Camera-type eye (tissue), 1 donor: Measurements from ENCODE around the gene MTO1. TPM values are rescaled to one million over a fixed set of nuclear protein-coding genes. Genes with fewer than 3 reads are reported as not detected.

Experiments
- total RNA-seq: library from RNA; depleted of rRNA; stranded (reverse); fragments of >200 nt; gene quantifications from one replicate; pipeline ENCODE4 v1.2.3, GENCODE V29; 2014

MTO1 gene, protein sequence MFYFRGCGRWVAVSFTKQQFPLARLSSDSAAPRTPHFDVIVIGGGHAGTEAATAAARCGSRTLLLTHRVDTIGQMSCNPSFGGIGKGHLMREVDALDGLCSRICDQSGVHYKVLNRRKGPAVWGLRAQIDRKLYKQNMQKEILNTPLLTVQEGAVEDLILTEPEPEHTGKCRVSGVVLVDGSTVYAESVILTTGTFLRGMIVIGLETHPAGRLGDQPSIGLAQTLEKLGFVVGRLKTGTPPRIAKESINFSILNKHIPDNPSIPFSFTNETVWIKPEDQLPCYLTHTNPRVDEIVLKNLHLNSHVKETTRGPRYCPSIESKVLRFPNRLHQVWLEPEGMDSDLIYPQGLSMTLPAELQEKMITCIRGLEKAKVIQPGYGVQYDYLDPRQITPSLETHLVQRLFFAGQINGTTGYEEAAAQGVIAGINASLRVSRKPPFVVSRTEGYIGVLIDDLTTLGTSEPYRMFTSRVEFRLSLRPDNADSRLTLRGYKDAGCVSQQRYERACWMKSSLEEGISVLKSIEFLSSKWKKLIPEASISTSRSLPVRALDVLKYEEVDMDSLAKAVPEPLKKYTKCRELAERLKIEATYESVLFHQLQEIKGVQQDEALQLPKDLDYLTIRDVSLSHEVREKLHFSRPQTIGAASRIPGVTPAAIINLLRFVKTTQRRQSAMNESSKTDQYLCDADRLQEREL
- 39.6 TPM for total RNA-seq

DNA sequence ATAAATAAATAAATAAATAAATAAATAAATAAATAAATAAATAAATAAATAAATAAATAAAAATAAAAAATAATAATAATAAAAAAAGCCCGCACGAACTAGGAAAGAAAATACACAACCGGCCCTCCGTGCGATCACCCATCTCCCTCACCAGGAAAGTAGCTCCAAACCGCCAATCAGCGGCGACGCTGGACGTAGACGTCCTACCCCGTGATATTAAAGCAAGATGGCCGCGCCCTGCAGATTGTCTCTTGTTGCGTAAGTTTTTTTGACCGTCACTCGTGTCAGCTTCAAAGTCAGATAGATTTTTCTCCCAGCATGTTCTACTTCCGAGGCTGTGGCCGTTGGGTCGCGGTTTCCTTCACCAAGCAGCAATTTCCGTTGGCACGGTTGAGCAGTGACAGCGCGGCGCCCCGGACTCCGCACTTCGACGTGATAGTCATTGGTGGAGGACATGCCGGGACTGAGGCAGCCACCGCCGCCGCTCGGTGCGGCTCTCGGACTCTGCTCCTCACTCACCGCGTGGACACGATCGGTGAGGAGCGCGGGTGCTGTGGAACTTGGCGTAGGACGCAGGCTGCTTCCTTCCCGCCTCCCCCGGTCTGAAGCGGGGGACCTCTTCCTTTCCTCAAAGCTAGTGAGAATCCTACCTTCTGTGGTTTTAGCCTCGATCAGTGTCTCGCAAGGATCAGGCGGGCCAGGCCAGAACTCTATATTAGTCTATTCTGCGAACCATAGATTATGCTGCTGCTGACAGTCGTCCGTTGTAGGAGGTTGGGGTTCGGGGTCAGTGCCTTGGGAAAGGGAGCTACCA is at the start of gene MTO1:
MTO1 (plus strand) TSS at position 201 of the 814 bp plus-strand sequence; CDS start at position 319, 118 bp downstream.

DNA sequence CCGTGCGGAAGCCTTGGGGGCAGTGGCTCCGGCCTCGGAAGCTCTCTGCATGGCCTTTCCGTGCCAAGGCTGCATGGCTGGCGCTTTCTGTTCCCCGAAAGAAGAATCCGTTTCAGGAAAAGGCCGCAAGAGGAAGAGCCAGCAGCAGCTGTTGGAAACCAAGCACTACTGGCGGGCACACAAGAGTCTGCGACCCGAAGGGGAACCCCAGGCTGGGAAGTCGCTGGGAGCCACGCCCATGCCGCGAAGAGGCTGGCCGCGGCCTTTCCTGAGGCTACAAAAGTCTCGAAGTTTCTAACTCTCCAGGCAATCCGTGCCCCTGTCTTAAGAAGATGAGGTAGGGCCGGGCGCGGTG is 9.5 kb upstream of the MTO1 start, which contains the start of gene CGAS:
CGAS (minus strand) TSS at position 191 of the 355 bp plus-strand sequence; CDS start at position 75, 116 bp downstream.

DNA sequence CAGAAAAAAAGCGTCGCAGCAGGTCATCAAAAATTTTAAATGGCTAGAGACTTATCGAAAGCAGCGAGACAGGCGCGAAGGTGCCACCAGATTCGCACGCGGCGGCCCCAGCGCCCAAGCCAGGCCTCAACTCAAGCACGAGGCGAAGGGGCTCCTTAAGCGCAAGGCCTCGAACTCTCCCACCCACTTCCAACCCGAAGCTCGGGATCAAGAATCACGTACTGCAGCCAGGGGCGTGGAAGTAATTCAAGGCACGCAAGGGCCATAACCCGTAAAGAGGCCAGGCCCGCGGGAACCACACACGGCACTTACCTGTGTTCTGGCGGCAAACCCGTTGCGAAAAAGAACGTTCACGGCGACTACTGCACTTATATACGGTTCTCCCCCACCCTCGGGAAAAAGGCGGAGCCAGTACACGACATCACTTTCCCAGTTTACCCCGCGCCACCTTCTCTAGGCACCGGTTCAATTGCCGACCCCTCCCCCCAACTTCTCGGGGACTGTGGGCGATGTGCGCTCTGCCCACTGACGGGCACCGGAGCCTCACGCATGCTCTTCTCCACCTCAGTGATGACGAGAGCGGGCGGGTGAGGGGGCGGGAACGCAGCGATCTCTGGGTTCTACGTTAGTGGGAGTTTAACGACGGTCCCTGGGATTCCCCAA is 59.3 kb downstream of the MTO1 start, which contains the start of gene EEF1A1:
EEF1A1 (minus strand) TSS at position 345 of the 663 bp plus-strand sequence. CDS start 1,006 bp downstream, outside the sequence.

Other genes starting within 250 kb of the MTO1 start
- gene KHDC1L, start 236.2 kb upstream of the MTO1 start, total RNA-seq = 1.0 TPM
- 5.5 TPM for gene KHDC1, start 198.5 kb upstream of the MTO1 start, total RNA-seq
- gene DPPA5, start 107.5 kb upstream of the MTO1 start, total RNA-seq = not detected
- gene KHDC3L, start 99.1 kb upstream of the MTO1 start, total RNA-seq = not detected
- gene OOEP, start 91.8 kb upstream of the MTO1 start, total RNA-seq = not detected
- 0.27 TPM for gene DDX43, start 66.9 kb upstream of the MTO1 start, total RNA-seq
- 3.7 TPM for gene CGAS, start 9.4 kb upstream of the MTO1 start, total RNA-seq
- gene EEF1A1, start 59.3 kb downstream of the MTO1 start, total RNA-seq = 15,027 TPM
- gene SLC17A5, start 192.3 kb downstream of the MTO1 start, total RNA-seq = 34.8 TPM
- gene CD109, start 234.5 kb downstream of the MTO1 start, total RNA-seq = 17.0 TPM